HG03108 (cell line): ENCODE results near the gene PREPL.
"Not testable (repeated sequence)": the region's sequence is repeated elsewhere in the genome, so short reads cannot be mapped to it uniquely, and the experiment has no call there.

Experiments
- ATAC-seq: cut with Tn5 transposase; IDR thresholded peaks from one replicate; pipeline ENCODE4 v1.9.1; 2021; ENCODE audit warnings: moderate library complexity; ENCODE audit not compliant: unreplicated experiment

The PREPL gene

GRCh38 chr2:44361330-44362206, at the start of gene PREPL, which contains the start of gene CAMKMT:
Gene PREPL, minus strand, starts transcription at chr2:44361494. Its CDS starts 15,152 bp downstream, at chr2:44346342.
Gene CAMKMT, plus strand, starts transcription at chr2:44361947.
- peak; percentile 71 for ATAC-seq

GRCh38 chr2:44398243-44398897, 37.1 kb upstream of the PREPL start:
- ATAC-seq, result no peak

GRCh38 chr2:44397447-44398175, 36.3 kb upstream of the PREPL start:
- ATAC-seq, result no peak

- no peak for ATAC-seq
Observed at GRCh38 chr2:44392338-44392943, 31.1 kb upstream of the PREPL start.

- ATAC-seq, result no peak
Observed at GRCh38 chr2:44389895-44390294, 28.6 kb upstream of the PREPL start.

- no peak for ATAC-seq
Observed at GRCh38 chr2:44388877-44389276, 27.6 kb upstream of the PREPL start.

- not testable (repeated sequence) for ATAC-seq
Observed at GRCh38 chr2:44385226-44385625, 23.9 kb upstream of the PREPL start.

GRCh38 chr2:44377486-44377885, 16.2 kb upstream of the PREPL start:
- no peak for ATAC-seq

GRCh38 chr2:44372246-44372645, 11.0 kb upstream of the PREPL start:
- no peak for ATAC-seq

- no peak for ATAC-seq
Observed at GRCh38 chr2:44371445-44371844, 10.2 kb upstream of the PREPL start.

GRCh38 chr2:44369392-44369791, 8.1 kb upstream of the PREPL start:
- no peak for ATAC-seq

GRCh38 chr2:44367591-44367990, 6.3 kb upstream of the PREPL start:
- ATAC-seq, result no peak

- no peak for ATAC-seq
Observed at GRCh38 chr2:44364604-44365003, 3.3 kb upstream of the PREPL start.

GRCh38 chr2:44362207-44363015, 1.1 kb upstream of the PREPL start:
- peak; percentile 16 for ATAC-seq

GRCh38 chr2:44360749-44361329, 455 bp downstream of the PREPL start:
- no peak for ATAC-seq

- ATAC-seq, result no peak
Observed at GRCh38 chr2:44358503-44358902, 2.8 kb downstream of the PREPL start.

- no peak for ATAC-seq
Observed at GRCh38 chr2:44354761-44355160, 6.5 kb downstream of the PREPL start.

- ATAC-seq, result no peak
Observed at GRCh38 chr2:44352510-44352909, 8.8 kb downstream of the PREPL start.

GRCh38 chr2:44351676-44352075, 9.6 kb downstream of the PREPL start:
- ATAC-seq, result no peak

GRCh38 chr2:44351088-44351487, 10.2 kb downstream of the PREPL start:
- ATAC-seq, result no peak
